ENCODE results near the gene FHIP1A. TPM values are rescaled to one million over a fixed set of nuclear protein-coding genes. Genes with fewer than 3 reads are reported as not detected.

Gene FHIP1A
- total and polyA plus RNA-seq, 9 of the 15 experiments (the other 6 are each of a cell fraction or from before 2014, with no cell fraction given) = 0.01 to 0.95 (median 0.04) TPM; not detected in 4

GRCh38 chr4:151422854-151423253, 13.9 kb downstream of the FHIP1A start:
- H3K36me3 ChIP-seq (ENCODE audit: control insufficient read depth, insufficient read depth, low read length) = no peaks in the 10 kb centered on the region
- H3K27me3 ChIP-seq (ENCODE audit: control insufficient read depth in 2 of 2, insufficient read depth in 2 of 2, low read length in 2 of 2) = no peaks in the 10 kb centered on the region
- H3K9me1 ChIP-seq (ENCODE audit: control insufficient read depth, insufficient read depth, low read length) = no peaks in the 10 kb centered on the region
- ChIA-PET POLR2A (no interaction called here), CTCF (ENCODE audit: low intra/inter-chr PET ratio) (no interaction called here)
- H3K4me2 ChIP-seq (ENCODE audit: insufficient read depth, low read length) = no peak overlapping the region
- no peak overlapping the region for H3K9ac ChIP-seq (ENCODE audit: insufficient read depth in 1 of 2, low read depth in 2 of 2, low read length in 2 of 2)
- H3K79me2 ChIP-seq (ENCODE audit: control insufficient read depth, insufficient read depth, low read length) = no peaks in the 10 kb centered on the region
- DNase-seq (ENCODE audit: extremely low read depth in 1 of 4, low spot score in 3 of 4) = no peak
- WGBS (ENCODE audit: insufficient coverage, low coverage, missing lambda C conversion rate) = 0% methylated on average over 3 of the region's 3 CpGs
- FAIRE-seq = no peak
- H4K20me1 ChIP-seq (replicated peaks; ENCODE audit: control insufficient read depth, insufficient read depth, low read length) = no peaks in the 10 kb centered on the region
- no peak overlapping the region for H2AFZ ChIP-seq (ENCODE audit: low read depth, low read length)
- no peaks in the 10 kb centered on the region for H3K4me1 ChIP-seq (replicated peaks in 1 of 2; ENCODE audit: control insufficient read depth in 2 of 2, insufficient read depth in 2 of 2, low read length in 2 of 2)
- in situ Hi-C loops (cut with MboI) (no loop called here), intact Hi-C loops (cut with micrococcal nuclease) (no loop called here)
- H3K4me3 ChIP-seq = no peak overlapping the region
- no peak for TF ChIP-seq CHCHD3 (CRISPR knock-in tag; IDR thresholded peaks at IDR 0.05)
- no peak for ATAC-seq
- no TSS peak for BruUV-seq (replicated peaks)
- H3K9me3 ChIP-seq (replicated peaks; ENCODE audit: control insufficient read depth, insufficient read depth, low read depth, low read length) = no peaks in the 10 kb centered on the region
- H3K27ac ChIP-seq (ENCODE audit: extremely low read depth, low read depth, low read length) = no peak overlapping the region

- Histone ChIP-seq H2AFZ (ENCODE audit: low read depth, low read length) (no peak overlapping the region), H3K4me2 (ENCODE audit: insufficient read depth, low read length) (no peak overlapping the region), H4K20me1 (replicated peaks; ENCODE audit: control insufficient read depth, insufficient read depth, low read length) (no peaks in the 10 kb centered on the region), H3K9ac (ENCODE audit: insufficient read depth in 1 of 2, low read depth in 2 of 2, low read length in 2 of 2) (no peak overlapping the region), H3K9me1 (ENCODE audit: control insufficient read depth, insufficient read depth, low read length) (no peaks in the 10 kb centered on the region), H3K9me3 (replicated peaks; ENCODE audit: control insufficient read depth, insufficient read depth, low read depth, low read length) (no peaks in the 10 kb centered on the region), H3K4me1 (replicated peaks in 1 of 2; ENCODE audit: control insufficient read depth in 2 of 2, insufficient read depth in 2 of 2, low read length in 2 of 2) (no peaks in the 10 kb centered on the region), H3K79me2 (ENCODE audit: control insufficient read depth, insufficient read depth, low read length) (no peaks in the 10 kb centered on the region), H3K36me3 (ENCODE audit: control insufficient read depth, insufficient read depth, low read length) (no peaks in the 10 kb centered on the region), H3K4me3 (no peak overlapping the region), H3K27me3 (ENCODE audit: control insufficient read depth in 2 of 2, insufficient read depth in 2 of 2, low read length in 2 of 2) (no peaks in the 10 kb centered on the region), H3K27ac (ENCODE audit: extremely low read depth, low read depth, low read length) (no peak overlapping the region)
- no peak for DNase-seq (ENCODE audit: extremely low read depth in 1 of 4, low spot score in 3 of 4)
- in situ Hi-C loops (cut with MboI) (no loop called here), intact Hi-C loops (cut with micrococcal nuclease) (no loop called here)
- ChIA-PET POLR2A (no interaction called here), CTCF (ENCODE audit: low intra/inter-chr PET ratio) (no interaction called here)
- FAIRE-seq = no peak
- WGBS (ENCODE audit: insufficient coverage, low coverage, missing lambda C conversion rate) = 0% methylated on average over 1 of the region's 1 CpG
- BruUV-seq (replicated peaks) = no TSS peak
- ATAC-seq = no peak
- TF ChIP-seq HDGF (IDR thresholded peaks at IDR 0.05) = no peak
- TF ChIP-seq HSF4 (CRISPR knock-in tag; IDR thresholded peaks at IDR 0.05; ENCODE audit: borderline replicate concordance) = no peak
- TF ChIP-seq CBX2 (IDR thresholded peaks at IDR 0.05; ENCODE audit: insufficient read depth, low read length, poor library complexity, severe bottlenecking) = no peak
- TF ChIP-seq KAT7 (CRISPR knock-in tag; IDR thresholded peaks at IDR 0.05; ENCODE audit: borderline replicate concordance) = no peak
- TF ChIP-seq PURB (CRISPR knock-in tag; IDR thresholded peaks at IDR 0.05; ENCODE audit: low read depth) = no peak
- no peak for TF ChIP-seq BMI1 (IDR thresholded peaks at IDR 0.05; ENCODE audit: low read length)
- TF ChIP-seq ZKSCAN1 (IDR thresholded peaks at IDR 0.05; ENCODE audit: low read depth, low read length) = no peak
- no peak for TF ChIP-seq ID3 (CRISPR knock-in tag; IDR thresholded peaks at IDR 0.05)
- no peak for TF ChIP-seq ID3 (tag; IDR thresholded peaks at IDR 0.05)
- no peak for TF ChIP-seq ZNF518B (CRISPR knock-in tag; IDR thresholded peaks at IDR 0.05)
- TF ChIP-seq CBFB (CRISPR knock-in tag; IDR thresholded peaks at IDR 0.05) = no peak
- TF ChIP-seq ZNF699 (CRISPR knock-in tag; IDR thresholded peaks at IDR 0.05; ENCODE audit: insufficient replicate concordance) = no peak
Observed at GRCh38 chr4:151426513-151426912, 17.5 kb downstream of the FHIP1A start.
